ENCODE measurements around the gene C5orf34. TPM values are rescaled to one million over a fixed set of nuclear protein-coding genes. Genes with fewer than 3 reads are reported as not detected.
"Not testable (repeated sequence)": the region's sequence is repeated elsewhere in the genome, so short reads cannot be mapped to it uniquely, and the experiment has no call there.

The C5orf34 gene
- total RNA-seq, 1 experiment from 2014 or later: 14.1 TPM

DNA sequence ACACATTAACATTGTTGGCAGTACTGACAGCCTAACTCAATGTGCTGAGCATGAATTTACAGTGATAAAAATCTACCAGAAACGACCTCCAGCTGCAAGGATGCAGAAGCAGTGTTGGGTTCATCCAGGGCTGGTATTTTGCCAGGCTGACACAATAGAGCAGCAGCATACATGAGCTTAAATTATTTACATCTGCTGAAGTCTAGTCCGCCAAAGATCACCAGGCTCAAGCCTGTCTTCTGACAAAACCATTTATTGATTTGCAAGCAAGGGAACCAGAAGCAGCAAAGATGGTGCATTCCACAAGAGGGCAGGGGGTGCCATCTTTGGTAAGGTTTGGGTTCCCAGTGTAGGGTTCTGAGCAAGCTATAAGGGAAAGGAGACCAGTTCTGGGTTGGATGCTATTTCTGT lies 8.7 kb upstream of the C5orf34 start:
- in situ Hi-C loops (cut with HindIII; ENCODE audit: low sequenced_read_pairs): no loop called here
- no peak for DNase-seq (ENCODE audit: low spot score)

DNA sequence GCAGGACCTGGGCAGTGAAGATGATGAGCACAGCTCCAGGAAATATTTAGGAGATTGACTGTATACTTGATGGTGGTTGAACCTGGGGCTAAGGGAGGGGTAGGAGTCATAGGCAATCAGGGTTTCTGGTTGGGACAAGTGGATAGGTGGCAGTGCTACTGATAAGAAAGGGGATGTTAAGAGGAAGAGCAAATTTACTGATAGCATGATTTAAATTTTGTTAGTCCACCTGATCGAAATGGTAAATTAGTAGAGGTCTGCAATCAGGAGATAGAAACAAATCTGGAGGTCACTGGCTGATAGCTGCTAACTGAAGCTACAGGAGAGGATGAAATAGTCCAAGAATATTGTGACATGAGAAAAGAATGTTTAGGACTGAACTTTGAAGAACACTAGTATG lies 5.7 kb upstream of the C5orf34 start:
- in situ Hi-C loops (cut with HindIII; ENCODE audit: low sequenced_read_pairs): no loop called here
- no peak for DNase-seq (ENCODE audit: low spot score)

DNA sequence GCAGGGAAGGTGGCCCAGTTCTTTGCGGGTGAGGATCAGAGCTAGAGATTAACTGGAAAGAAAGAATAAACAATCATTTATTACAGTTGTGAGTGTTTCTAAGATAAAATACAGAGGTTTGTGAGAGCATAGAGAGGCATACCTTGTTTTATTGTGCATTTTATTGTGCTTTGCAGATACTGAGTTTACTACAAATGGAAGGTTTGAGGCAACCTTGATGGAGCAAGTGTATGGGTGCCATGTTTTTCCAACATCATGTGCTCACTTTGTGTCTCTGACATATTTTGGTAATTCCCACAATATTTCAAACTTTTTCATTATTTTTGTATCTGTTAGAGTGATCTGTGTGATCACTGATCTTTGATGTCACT lies 715 bp upstream of the C5orf34 start:
- no peak for DNase-seq (ENCODE audit: low spot score)
- in situ Hi-C loops (cut with HindIII; ENCODE audit: low sequenced_read_pairs): no loop called here

DNA sequence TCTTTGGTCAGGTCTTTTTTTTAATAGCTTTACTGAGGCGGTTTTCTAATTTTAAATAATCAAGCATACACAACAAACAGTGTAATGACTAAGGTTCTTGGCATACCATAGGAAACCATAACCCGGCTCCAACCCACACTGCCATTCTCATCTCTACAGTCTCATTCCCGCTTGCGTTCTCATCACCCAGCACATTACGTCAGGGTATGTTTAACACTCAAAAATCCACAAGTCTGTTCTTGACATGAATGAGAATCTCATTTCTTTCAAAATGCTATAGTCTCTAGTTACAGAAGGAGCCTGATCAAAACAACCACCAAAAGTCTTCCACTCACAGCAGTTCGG lies 505 bp downstream of the C5orf34 start:
- in situ Hi-C loops (cut with HindIII; ENCODE audit: low sequenced_read_pairs): no loop called here

DNA sequence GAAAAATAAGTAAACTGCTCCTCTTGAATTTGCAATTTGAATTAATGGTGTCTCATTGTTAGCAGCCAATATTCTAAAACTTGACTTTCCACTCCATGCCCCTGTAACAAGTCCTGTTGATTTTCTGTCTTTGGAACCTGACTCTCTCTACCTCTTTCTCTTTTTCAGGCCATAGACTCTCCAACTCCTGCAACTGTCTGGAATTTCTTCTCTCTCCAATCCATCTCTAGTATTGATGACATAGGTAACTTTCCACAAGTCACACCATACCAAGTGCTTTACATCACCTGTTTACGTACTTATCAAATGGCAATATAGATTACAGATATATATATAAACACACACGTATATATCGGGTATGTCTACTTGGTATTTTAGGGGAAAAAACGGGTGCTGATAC lies 923 bp downstream of the C5orf34 start:
- in situ Hi-C loops (cut with HindIII; ENCODE audit: low sequenced_read_pairs): no loop called here
- DNase-seq (ENCODE audit: low spot score): no peak

More for the DNA sequence above, 505 bp downstream of the C5orf34 start:
- no peak for DNase-seq (ENCODE audit: low spot score)

DNA sequence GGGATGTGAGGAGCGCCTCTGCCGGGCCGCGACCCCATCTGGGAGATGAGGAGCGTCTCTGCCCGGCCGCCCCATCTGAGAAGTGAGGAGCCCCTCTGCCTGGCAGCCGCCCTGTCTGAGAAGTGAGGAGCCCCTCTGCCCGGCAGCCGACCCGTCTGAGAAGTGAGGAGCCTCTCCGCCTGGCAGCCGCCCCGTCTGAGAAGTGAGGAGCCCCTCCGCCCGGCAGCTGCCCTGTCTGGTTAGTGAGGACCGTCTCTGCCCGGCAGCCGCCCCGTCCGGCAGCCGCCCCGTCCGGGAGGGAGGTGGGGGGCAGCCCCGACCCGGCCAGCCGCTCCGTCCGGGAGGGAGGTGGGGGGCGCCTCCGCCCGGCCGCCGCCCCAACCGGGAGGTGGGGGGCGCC lies 3.9 kb downstream of the C5orf34 start:
- DNase-seq (ENCODE audit: low spot score); in situ Hi-C loops (cut with HindIII; ENCODE audit: low sequenced_read_pairs): not testable (repeated sequence)

DNA sequence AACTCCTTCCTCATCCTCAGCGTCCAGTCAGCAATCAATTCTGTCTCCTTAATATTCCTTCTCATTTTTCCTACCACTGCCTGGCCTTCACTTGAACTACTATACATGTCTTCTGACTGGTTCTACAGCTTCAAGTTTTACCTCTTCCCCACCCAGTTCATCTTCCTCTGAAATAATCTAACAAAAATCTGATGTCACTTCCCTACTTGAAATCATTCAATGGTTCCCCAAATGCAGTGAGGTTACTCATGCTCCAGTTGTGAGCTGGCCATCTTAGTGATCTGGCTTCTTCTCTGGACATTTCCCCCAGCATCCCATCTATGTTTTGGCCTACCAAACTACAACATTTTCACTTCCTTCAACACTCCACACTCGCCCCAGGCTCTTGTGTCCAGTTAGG lies 16.4 kb downstream of the C5orf34 start:
- in situ Hi-C loops (cut with HindIII; ENCODE audit: low sequenced_read_pairs): no loop called here
- DNase-seq (ENCODE audit: low spot score): no peak

DNA sequence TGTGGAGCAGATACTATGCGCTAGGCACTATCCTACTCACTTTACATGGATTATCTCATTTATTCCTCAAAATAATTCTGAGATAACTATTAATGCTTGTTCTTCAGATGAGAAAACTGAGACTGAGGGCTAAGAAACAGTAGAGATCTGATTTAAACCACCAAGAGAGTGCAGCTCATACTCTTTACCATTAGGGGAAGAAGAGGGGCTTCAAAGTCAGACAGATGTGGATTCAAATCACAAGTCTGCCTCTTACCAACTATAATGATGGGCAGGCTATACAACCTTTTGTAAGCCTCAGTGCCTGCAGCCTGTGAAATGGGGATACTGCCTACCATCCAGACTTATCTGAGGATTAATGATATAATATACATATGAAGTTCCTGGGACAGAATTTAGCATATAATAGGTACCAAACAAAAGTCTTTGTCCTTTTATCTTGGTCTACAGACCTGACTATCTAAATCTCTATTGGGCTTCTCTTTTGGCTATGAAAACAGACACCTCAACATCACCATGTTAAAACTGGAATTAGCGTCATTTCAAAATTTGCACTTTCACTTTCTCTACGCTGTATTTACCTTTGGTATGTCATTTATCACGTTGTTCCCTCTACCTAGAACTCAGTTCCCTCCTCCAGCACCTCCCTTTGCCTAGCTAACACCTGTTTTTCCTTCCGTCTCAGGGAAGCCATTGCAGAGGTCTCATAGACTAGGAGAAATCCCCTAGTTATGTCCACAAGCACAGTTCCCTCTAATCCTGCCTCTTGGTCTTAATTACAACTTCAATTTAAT lies 17.4 kb downstream of the C5orf34 start:
- in situ Hi-C loops (cut with HindIII; ENCODE audit: low sequenced_read_pairs): no loop called here
- DNase-seq (ENCODE audit: low spot score): no peak

DNA sequence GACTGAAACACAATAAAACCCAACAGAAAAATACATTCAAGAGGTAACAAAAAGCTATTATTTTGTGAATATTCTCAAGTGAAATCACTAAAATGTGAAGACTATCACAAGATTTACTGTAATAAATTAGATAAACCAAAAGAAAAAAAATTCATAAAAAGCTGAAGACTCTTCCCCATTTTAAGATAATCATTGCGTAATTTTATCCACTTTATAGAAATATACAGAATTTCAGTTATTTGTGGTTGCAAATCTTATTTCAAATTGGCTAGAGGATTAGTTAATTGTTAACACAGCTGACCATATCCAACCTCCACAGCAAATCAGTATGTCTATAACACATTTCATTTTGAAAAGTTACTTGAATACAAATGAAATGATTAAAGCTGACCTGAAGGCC lies 23.6 kb downstream of the C5orf34 start:
- in situ Hi-C loops (cut with HindIII; ENCODE audit: low sequenced_read_pairs): no loop called here
- no peak for DNase-seq (ENCODE audit: low spot score)

DNA sequence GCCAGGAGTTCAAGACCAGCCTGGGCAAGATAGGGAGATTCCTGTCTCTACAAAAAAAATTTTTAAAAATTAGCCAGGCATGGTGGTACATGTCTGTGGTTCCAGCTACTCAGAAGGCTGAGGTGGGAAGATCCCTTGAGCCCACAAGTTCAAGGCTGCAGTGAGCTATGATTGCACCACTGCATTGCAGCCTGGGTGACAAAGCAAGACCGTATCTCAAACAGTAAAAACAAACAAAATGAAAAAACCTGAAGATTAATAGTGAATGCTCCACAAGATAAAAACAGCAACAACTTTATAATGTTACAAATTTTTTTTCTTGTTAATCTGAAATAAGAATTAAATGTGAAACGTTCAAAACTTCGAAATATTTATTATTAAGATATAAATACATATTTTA lies 28.6 kb downstream of the C5orf34 start:
- DNase-seq (ENCODE audit: low spot score): no peak
- in situ Hi-C loops (cut with HindIII; ENCODE audit: low sequenced_read_pairs): no loop called here

DNA sequence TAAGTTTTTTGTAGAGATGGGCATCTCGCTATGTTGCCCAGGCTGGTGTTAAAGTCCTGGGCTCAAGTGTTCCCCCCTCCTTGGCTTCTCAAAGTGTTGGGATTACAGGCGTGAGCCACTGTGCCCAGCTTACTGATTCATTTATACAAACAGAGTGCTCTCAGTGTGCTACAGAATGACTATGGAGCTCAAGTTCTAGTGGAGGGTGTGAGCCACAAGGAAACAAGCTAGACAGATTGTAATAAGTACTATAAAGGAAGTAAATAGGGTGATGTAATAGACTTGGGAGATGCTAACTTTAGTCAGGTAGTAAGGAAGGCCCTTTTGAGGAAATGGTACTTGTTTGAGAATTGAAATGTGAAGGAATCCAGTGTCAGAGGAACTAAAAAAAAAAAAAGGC lies 29.5 kb downstream of the C5orf34 start:
- in situ Hi-C loops (cut with HindIII; ENCODE audit: low sequenced_read_pairs): no loop called here

DNA sequence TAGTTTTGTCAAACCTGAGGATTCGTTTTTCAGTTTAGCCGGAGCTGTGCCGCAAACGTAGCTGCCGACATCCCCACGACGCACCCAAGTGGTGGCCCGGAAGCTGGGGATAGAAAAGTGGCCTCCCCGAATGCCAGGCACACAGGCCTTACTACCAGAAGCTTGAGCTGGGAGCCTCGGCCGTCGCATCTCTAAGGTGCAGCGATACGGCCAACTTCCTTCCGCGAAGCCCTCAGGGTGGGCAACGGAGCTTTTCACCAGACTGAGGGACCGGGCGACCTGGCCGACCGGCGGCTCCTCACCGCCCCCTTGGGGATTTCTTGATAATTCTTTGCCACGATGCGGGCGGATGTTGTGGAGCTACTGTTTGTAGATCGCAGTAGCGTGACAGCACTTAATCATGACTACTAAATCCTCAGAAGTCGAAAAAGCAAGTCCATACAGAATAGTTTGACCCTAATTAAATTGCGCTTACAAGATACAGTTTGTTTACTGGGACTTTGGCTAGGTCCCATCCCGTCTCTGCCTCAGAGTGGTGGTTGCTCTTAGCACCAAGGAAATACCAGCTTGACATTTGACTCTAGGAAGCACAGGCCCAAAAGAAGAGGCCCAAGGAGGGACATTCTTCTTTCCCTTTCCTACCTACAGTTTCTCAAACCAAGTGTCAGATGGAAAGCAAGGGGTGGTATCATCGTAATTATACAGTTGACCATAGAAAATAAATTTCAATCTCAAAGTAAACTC lies 30.7 kb downstream of the C5orf34 start:
- DNase-seq (ENCODE audit: low spot score): peak; percentile 84
- in situ Hi-C loops (cut with HindIII; ENCODE audit: low sequenced_read_pairs): no loop called here

More for the DNA sequence above, 29.5 kb downstream of the C5orf34 start:
- DNase-seq (ENCODE audit: low spot score): no peak

DNA sequence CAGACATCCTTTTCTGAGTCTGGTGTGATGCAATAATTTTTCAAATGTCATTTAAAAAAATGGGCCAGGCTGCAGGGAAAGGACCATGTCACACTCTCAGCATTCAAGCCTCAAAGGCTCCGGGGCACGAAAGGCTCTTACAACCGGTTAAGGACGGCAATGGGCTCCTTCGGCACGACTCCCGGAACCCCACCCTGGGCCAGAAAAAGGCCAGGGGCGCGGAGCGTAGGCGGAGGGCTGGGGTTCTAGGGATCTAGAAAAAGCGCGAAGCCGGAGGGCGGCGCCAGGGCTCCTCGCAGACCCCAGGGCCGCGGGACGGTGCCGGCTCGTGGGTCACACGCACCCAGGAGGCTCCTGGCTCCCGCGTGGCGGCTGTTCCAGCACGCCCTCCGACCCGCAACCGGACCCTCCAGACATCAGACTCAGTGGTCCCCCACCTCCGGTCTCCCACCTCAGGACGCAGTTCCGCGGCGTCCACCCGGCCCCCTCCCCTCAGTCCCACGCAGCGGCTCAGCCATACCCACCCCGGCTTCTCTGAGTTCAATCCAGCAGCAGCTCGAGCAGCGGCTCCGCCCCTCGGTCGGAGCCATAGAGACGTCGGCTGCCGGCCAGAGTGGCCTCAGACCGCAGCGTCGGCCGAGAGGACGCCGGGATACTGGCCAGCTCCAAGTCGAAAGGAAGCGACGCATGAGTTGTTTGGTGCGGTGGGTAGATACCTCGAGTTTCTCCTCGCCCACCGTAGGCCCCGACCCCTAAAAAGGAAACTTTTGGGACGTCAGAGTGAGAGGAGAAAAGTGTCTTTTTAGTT lies 31.4 kb downstream of the C5orf34 start, which contains the start of gene TMEM267:
Gene TMEM267 (minus strand): TSS at position 568 of the 808 bp plus-strand sequence. CDS start 29,896 bp downstream, outside the sequence.
- DNase-seq (ENCODE audit: low spot score): peak; percentile 95
- in situ Hi-C loops (cut with HindIII; ENCODE audit: low sequenced_read_pairs): no loop called here

DNA sequence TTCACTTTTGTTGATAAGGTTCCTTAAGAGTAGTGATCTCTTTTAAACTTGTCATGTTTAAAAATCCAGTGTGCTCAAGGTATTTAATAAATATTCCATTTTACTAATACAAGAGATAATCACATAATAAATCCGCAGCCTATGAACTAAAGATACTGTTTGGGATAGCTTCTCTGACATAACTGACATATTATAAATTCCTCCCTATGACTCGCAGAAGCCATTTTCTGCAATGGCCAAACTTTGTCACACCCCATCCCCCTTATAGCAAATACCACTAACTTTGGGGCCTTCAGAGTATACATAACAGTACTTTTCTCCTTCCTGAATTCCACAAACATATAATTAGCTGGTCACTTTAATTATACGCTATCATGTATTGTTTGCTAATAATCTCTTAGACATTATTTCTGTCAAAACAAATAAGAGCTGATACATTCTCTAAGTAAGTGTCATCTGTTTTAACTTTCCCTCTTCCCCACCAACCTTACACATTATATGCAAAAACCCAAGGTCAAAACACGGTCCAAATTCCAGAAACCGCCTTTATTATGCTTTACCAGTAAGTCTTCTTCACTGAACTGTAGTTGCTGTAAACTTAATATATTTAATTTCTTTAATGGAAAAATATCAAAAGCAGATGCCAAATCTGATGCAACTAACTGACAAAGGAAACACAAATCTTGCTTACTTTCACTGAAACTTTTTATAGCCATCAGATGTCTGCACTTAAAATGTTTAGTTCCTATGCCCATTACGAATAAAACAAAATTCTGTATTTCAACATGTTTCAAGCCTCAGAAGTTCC lies 32.3 kb downstream of the C5orf34 start:
- DNase-seq (ENCODE audit: low spot score): no peak
- in situ Hi-C loops (cut with HindIII; ENCODE audit: low sequenced_read_pairs): no loop called here

DNA sequence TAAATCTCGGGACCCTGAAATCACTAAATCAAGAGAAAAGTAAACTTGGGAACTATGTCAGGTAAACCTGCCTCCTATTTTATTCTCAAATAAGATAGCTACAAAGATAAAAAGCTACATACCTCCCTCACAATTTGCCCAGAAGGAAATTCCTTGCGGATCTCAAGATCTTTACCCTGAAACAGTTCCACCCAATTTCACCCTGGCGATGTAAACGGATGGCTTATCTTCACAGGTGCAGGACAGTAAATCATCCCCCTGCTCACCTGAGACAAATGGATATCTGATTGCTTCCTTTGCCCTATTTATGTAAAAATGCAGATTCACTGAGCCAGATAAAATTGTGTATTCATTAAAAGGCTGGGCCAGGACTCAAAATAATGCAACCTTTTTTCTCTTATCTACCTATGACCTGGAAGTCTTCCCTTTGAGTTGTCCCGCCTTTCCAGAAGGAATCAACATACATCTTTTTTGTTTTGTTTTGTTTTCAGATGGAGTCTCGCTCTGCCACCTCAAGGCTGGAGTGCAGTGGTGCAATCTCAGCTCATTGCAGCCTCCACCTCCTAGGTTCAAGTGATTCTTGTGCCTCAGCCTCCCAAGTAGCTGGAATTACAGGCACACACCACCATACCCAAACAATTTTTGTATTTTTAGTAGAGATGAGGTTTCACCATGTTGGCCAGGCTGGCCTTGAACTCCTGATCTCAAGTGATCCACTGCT lies 45.1 kb downstream of the C5orf34 start:
- DNase-seq (ENCODE audit: low spot score): no peak
- in situ Hi-C loops (cut with HindIII; ENCODE audit: low sequenced_read_pairs): no loop called here

DNA sequence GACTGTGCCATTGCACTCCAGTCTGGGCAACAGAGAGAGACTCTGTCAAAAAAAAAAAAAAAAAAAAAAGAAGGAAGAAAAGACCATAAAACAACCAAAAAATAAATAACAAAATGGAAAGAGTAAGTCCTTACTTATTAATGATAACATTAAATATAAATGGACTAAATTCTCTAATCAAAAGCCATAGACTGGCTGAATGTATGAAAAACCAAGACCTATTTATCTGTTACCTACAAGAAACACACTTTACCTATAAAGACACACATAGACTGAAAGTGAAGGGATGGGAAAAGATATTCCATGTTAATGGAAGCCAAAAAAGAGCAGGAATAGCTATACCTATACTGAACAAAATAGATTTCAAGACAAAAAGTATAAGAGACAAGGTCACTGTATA lies 47.8 kb downstream of the C5orf34 start:
- in situ Hi-C loops (cut with HindIII; ENCODE audit: low sequenced_read_pairs): no loop called here
- no peak for DNase-seq (ENCODE audit: low spot score)

DNA sequence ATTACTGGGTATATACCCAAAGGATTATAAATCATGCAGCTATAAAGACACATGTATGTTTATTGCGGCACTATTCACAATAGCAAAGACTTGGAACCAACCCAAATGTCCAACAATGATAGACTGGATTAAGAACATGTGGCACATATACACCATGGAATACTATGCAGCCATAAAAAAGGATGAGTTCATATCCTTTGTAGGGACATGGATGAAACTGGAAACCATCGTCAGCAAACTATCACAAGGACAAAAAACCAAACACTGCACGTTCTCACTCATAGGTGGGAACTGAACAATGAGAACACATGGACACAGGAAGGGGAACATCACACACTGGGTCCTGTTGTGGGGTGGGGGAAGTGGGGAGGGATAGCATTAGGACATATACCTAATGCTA lies 49.5 kb downstream of the C5orf34 start:
- in situ Hi-C loops (cut with HindIII; ENCODE audit: low sequenced_read_pairs): not testable (repeated sequence)

DNA sequence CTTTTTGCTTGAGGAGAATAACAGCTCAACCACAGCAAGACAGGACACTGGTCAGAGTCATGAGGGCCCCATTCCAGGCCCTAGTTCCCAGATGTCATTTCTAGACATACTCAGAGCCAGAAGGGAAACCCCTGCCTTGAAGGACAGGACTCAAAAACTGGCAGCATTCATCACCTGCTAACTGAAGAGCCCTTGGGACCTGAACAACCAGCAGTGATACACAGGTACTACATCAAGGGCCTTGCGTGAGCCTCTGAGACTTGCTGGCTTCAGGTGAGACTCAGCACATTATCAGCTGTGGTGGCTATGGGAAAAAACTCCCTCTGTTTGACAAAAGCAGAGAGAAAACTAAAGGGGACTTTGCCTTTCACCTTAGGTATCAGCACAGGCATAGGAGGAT lies 53.9 kb downstream of the C5orf34 start:
- in situ Hi-C loops (cut with HindIII; ENCODE audit: low sequenced_read_pairs): no loop called here

More for the DNA sequence above, 49.5 kb downstream of the C5orf34 start:
- DNase-seq (ENCODE audit: low spot score): not testable (repeated sequence)

More for the DNA sequence above, 53.9 kb downstream of the C5orf34 start:
- no peak for DNase-seq (ENCODE audit: low spot score)
